ENCODE data around the gene COG5. TPM values are rescaled to one million over a fixed set of nuclear protein-coding genes. Genes with fewer than 3 reads are reported as not detected.

Gene COG5
- total RNA-seq, 2 experiments from 2014 or later = 40.9 to 60.2 TPM

DNA sequence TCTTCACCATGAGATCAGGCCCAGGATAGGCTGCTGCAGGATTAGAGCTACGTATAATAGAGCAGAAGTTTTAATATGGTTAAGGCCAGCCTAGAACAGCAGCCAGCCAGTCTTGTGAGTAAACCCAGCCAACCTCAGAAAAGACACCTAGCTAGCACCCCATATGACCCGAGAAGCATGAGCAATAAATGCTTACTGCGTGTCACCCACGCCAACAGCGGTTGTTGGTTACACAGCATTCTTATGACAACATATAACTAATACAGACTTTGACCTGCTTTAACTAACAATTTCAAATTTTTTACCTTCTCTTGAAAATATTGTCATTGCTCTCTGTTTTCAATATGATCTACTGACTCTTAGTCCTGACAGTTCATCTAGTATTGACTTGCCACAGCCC lies 289.2 kb downstream of the COG5 start:
- Histone ChIP-seq H4K20me1 (ENCODE audit: insufficient read depth, low read length) (no peaks in the 10 kb centered on the region), H3K27ac (ENCODE audit: low read depth, low read length, poor library complexity, severe bottlenecking) (no peak overlapping the region), H3K79me2 (ENCODE audit: insufficient read depth, low read depth, low read length) (no peaks in the 10 kb centered on the region), H3K4me3 (ENCODE audit: low read depth, low read length, poor library complexity, severe bottlenecking) (no peak overlapping the region), H3K9me2 (ENCODE audit: insufficient read depth, low read length) (no peaks in the 10 kb centered on the region), H3K36me3 (ENCODE audit: insufficient read depth, low read length) (no peaks in the 10 kb centered on the region), H2AFZ (ENCODE audit: low read length) (no peak overlapping the region), H3K4me1 (ENCODE audit: insufficient read depth, low read length, poor library complexity, severe bottlenecking) (no peaks in the 10 kb centered on the region), H3K9me3 (ENCODE audit: low read length) (no peaks in the 10 kb centered on the region), H3K4me2 (ENCODE audit: low read length) (no peak overlapping the region)
- no peak for DNase-seq (ENCODE audit: low spot score)
- no TSS peak for BruUV-seq (replicated peaks)
- POLR2A ChIA-PET = no interaction called here
- intact Hi-C loops (cut with micrococcal nuclease; ENCODE audit: unreplicated experiment) = no loop called here
- CTCF ChIA-PET (ENCODE audit: unreplicated experiment) = no interaction called here
- TF ChIP-seq, protein P1, sequence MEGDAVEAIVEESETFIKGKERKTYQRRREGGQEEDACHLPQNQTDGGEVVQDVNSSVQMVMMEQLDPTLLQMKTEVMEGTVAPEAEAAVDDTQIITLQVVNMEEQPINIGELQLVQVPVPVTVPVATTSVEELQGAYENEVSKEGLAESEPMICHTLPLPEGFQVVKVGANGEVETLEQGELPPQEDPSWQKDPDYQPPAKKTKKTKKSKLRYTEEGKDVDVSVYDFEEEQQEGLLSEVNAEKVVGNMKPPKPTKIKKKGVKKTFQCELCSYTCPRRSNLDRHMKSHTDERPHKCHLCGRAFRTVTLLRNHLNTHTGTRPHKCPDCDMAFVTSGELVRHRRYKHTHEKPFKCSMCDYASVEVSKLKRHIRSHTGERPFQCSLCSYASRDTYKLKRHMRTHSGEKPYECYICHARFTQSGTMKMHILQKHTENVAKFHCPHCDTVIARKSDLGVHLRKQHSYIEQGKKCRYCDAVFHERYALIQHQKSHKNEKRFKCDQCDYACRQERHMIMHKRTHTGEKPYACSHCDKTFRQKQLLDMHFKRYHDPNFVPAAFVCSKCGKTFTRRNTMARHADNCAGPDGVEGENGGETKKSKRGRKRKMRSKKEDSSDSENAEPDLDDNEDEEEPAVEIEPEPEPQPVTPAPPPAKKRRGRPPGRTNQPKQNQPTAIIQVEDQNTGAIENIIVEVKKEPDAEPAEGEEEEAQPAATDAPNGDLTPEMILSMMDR (conservative IDR thresholded peaks at IDR 0.05; ENCODE audit: low read length) = no peak
- no peak for TF ChIP-seq EZH2phosphoT487 (IDR thresholded peaks at IDR 0.05; ENCODE audit: borderline replicate concordance, low read depth, low read length)

DNA sequence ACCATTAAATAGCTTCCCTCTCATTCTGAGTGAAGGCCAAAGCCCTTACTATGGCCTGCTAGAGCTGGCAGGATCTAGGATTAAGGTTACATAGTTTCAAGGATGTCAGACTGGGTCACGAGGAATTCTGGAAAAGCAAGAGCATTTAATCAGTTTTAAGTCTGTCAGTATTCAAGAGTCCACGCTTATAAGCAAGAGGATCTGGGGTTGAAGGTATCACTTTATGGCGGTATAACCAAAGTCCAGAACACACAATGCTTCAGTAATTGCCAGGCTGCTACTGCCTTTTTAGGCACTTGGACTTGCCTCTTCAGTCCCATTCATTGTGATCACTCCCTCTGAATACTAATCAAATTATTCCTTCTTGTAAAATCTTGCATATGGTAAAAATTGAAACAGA lies 293.9 kb downstream of the COG5 start:
- Histone ChIP-seq H2AFZ (ENCODE audit: low read length) (no peak overlapping the region), H3K9me2 (ENCODE audit: insufficient read depth, low read length) (no peaks in the 10 kb centered on the region), H3K79me2 (ENCODE audit: insufficient read depth, low read depth, low read length) (no peaks in the 10 kb centered on the region), H3K9me3 (ENCODE audit: low read length) (no peaks in the 10 kb centered on the region), H3K4me1 (ENCODE audit: insufficient read depth, low read length, poor library complexity, severe bottlenecking) (no peaks in the 10 kb centered on the region), H3K36me3 (ENCODE audit: insufficient read depth, low read length) (no peaks in the 10 kb centered on the region), H4K20me1 (ENCODE audit: insufficient read depth, low read length) (no peaks in the 10 kb centered on the region), H3K27ac (ENCODE audit: low read depth, low read length, poor library complexity, severe bottlenecking) (no peak overlapping the region), H3K4me3 (ENCODE audit: low read depth, low read length, poor library complexity, severe bottlenecking) (no peak overlapping the region), H3K4me2 (ENCODE audit: low read length) (no peak overlapping the region)
- no TSS peak for BruUV-seq (replicated peaks)
- DNase-seq (ENCODE audit: low spot score) = no peak
- intact Hi-C loops (cut with micrococcal nuclease; ENCODE audit: unreplicated experiment) = no loop called here
- TF ChIP-seq EZH2phosphoT487 (IDR thresholded peaks at IDR 0.05; ENCODE audit: borderline replicate concordance, low read depth, low read length) = no peak
- TF ChIP-seq, protein P1 (conservative IDR thresholded peaks at IDR 0.05; ENCODE audit: low read length) = no peak
- ChIA-PET POLR2A (no interaction called here), CTCF (ENCODE audit: unreplicated experiment) (no interaction called here)

GRCh38 chr7:107268594-107268993 lies 295.1 kb downstream of the COG5 start:
- Histone ChIP-seq H3K36me3 (ENCODE audit: insufficient read depth, low read length) (no peaks in the 10 kb centered on the region), H3K27ac (ENCODE audit: low read depth, low read length, poor library complexity, severe bottlenecking) (no peak overlapping the region), H3K4me2 (ENCODE audit: low read length) (no peak overlapping the region), H3K79me2 (ENCODE audit: insufficient read depth, low read depth, low read length) (no peaks in the 10 kb centered on the region), H4K20me1 (ENCODE audit: insufficient read depth, low read length) (no peaks in the 10 kb centered on the region), H3K4me1 (ENCODE audit: insufficient read depth, low read length, poor library complexity, severe bottlenecking) (no peaks in the 10 kb centered on the region), H3K4me3 (ENCODE audit: low read depth, low read length, poor library complexity, severe bottlenecking) (no peak overlapping the region), H3K9me3 (ENCODE audit: low read length) (no peaks in the 10 kb centered on the region), H2AFZ (ENCODE audit: low read length) (no peak overlapping the region), H3K9me2 (ENCODE audit: insufficient read depth, low read length) (no peaks in the 10 kb centered on the region)
- no TSS peak for BruUV-seq (replicated peaks)
- DNase-seq (ENCODE audit: low spot score) = no peak
- ChIA-PET POLR2A (no interaction called here), CTCF (ENCODE audit: unreplicated experiment) (no interaction called here)
- TF ChIP-seq, protein P1 (conservative IDR thresholded peaks at IDR 0.05; ENCODE audit: low read length) = no peak
- TF ChIP-seq EZH2phosphoT487 (IDR thresholded peaks at IDR 0.05; ENCODE audit: borderline replicate concordance, low read depth, low read length) = no peak
- intact Hi-C loops (cut with micrococcal nuclease; ENCODE audit: unreplicated experiment) = no loop called here

Measured in OCI-LY7 (cell line).